ENCODE results near the gene ANKRA2.

ANKRA2 gene

GRCh38 chr5:73565139-73565968 is at the start of gene ANKRA2, which contains the start of gene UTP15:
Gene ANKRA2, minus strand, starts transcription at chr5:73565639. Its CDS starts 2,758 bp downstream, at chr5:73562881.
Gene UTP15, plus strand, starts transcription at chr5:73565743. Its CDS starts 1,602 bp downstream, at chr5:73567345.
- peak within 1 kb of the TSS; percentile 93 for H2AFZ ChIP-seq (ENCODE audit: low read depth, low read length)
- peaks cover 44% of the 10 kb centered on the region for H3K4me1 ChIP-seq (ENCODE audit: insufficient read depth, low read length)
- H3K9ac ChIP-seq (ENCODE audit: low read depth, low read length): peak within 1 kb of the TSS; percentile 96
- H3K27me3 ChIP-seq (ENCODE audit: insufficient read depth, low read length, poor library complexity): no peaks in the 10 kb centered on the region
- H4K20me1 ChIP-seq (ENCODE audit: insufficient read depth, low read length): peaks cover under 1% of the 10 kb centered on the region; the same call in 1 of the 2 replicates
- DNase-seq: peak; percentile 96
- no peak for TF ChIP-seq CTCF (IDR thresholded peaks at IDR 0.05; ENCODE audit: borderline replicate concordance, extremely low read depth, low read length, poor library complexity, severe bottlenecking)
- TF ChIP-seq EZH2 (IDR thresholded peaks at IDR 0.05; ENCODE audit: borderline replicate concordance, low read depth, low read length, severe bottlenecking): no peak
- H3K79me2 ChIP-seq (ENCODE audit: insufficient read depth, low read length): peaks cover 77% of the 10 kb centered on the region
- no peaks in the 10 kb centered on the region for H3K9me3 ChIP-seq (ENCODE audit: insufficient read depth, low read length, severe bottlenecking)
- peaks cover 36% of the 10 kb centered on the region for H3K36me3 ChIP-seq (ENCODE audit: insufficient read depth, low read length)
- peak within 1 kb of the TSS; percentile 90 to 96 for H3K4me3 ChIP-seq (ENCODE audit: low read depth in 1 of 2, low read length in 2 of 2)
- H3K27ac ChIP-seq (ENCODE audit: low read length): peak within 1 kb of the TSS; percentile 92
- peak; percentile 90 for ATAC-seq (ENCODE audit: insufficient read depth, low read depth)
- peak within 1 kb of the TSS; percentile 96 for H3K4me2 ChIP-seq (ENCODE audit: insufficient read depth, low read length)

GRCh38 chr5:73615085-73615484 is 49.6 kb upstream of the ANKRA2 start:
- Histone ChIP-seq H3K4me2 (ENCODE audit: insufficient read depth, low read length) (no peak overlapping the region), H2AFZ (ENCODE audit: low read depth, low read length) (no peak overlapping the region), H3K9me3 (ENCODE audit: insufficient read depth, low read length, severe bottlenecking) (no peaks in the 10 kb centered on the region), H3K4me3 (ENCODE audit: low read depth in 1 of 2, low read length in 2 of 2) (no peak overlapping the region), H3K4me1 (ENCODE audit: insufficient read depth, low read length) (no peaks in the 10 kb centered on the region), H4K20me1 (ENCODE audit: insufficient read depth, low read length) (no peaks in the 10 kb centered on the region), H3K27ac (ENCODE audit: low read length) (no peak overlapping the region), H3K27me3 (ENCODE audit: insufficient read depth, low read length, poor library complexity) (peaks cover 2% of the 10 kb centered on the region), H3K9ac (ENCODE audit: low read depth, low read length) (no peak overlapping the region), H3K79me2 (ENCODE audit: insufficient read depth, low read length) (no peaks in the 10 kb centered on the region), H3K36me3 (ENCODE audit: insufficient read depth, low read length) (no peaks in the 10 kb centered on the region)
- DNase-seq (no peak), ATAC-seq (ENCODE audit: insufficient read depth, low read depth) (no peak)
- TF ChIP-seq EZH2 (IDR thresholded peaks at IDR 0.05; ENCODE audit: borderline replicate concordance, low read depth, low read length, severe bottlenecking) (no peak), CTCF (IDR thresholded peaks at IDR 0.05; ENCODE audit: borderline replicate concordance, extremely low read depth, low read length, poor library complexity, severe bottlenecking) (no peak)

- Histone ChIP-seq H2AFZ (ENCODE audit: low read depth, low read length) (no peak overlapping the region), H3K9ac (ENCODE audit: low read depth, low read length) (no peak overlapping the region), H3K4me1 (ENCODE audit: insufficient read depth, low read length) (no peaks in the 10 kb centered on the region), H3K27me3 (ENCODE audit: insufficient read depth, low read length, poor library complexity) (peaks cover 2% of the 10 kb centered on the region), H3K4me2 (ENCODE audit: insufficient read depth, low read length) (no peak overlapping the region), H3K4me3 (ENCODE audit: low read depth in 1 of 2, low read length in 2 of 2) (no peak overlapping the region), H3K27ac (ENCODE audit: low read length) (no peak overlapping the region), H3K9me3 (ENCODE audit: insufficient read depth, low read length, severe bottlenecking) (no peaks in the 10 kb centered on the region), H4K20me1 (ENCODE audit: insufficient read depth, low read length) (no peaks in the 10 kb centered on the region), H3K36me3 (ENCODE audit: insufficient read depth, low read length) (no peaks in the 10 kb centered on the region), H3K79me2 (ENCODE audit: insufficient read depth, low read length) (no peaks in the 10 kb centered on the region)
- ATAC-seq (ENCODE audit: insufficient read depth, low read depth) (no peak), DNase-seq (no peak)
- no peak for TF ChIP-seq CTCF (IDR thresholded peaks at IDR 0.05; ENCODE audit: borderline replicate concordance, extremely low read depth, low read length, poor library complexity, severe bottlenecking)
- no peak for TF ChIP-seq EZH2 (IDR thresholded peaks at IDR 0.05; ENCODE audit: borderline replicate concordance, low read depth, low read length, severe bottlenecking)
Observed at GRCh38 chr5:73612799-73613198, 47.4 kb upstream of the ANKRA2 start.

Data from DND-41 (cell line).